Measurements from ENCODE around the gene ATP6V0D1.

Gene ATP6V0D1

GRCh38 chr16:67428146-67428731 lies 52.7 kb downstream of the ATP6V0D1 start:
- H3K4me3 ChIP-seq (ENCODE audit: low read depth, low read length): no peak overlapping the region
- TF ChIP-seq CTCF (IDR thresholded peaks at IDR 0.05; ENCODE audit: control insufficient read depth, extremely low read depth, insufficient read depth): peak; percentile 79
- DNase-seq (ENCODE audit: low read depth): no peak

GRCh38 chr16:67426950-67427349 lies 54.0 kb downstream of the ATP6V0D1 start:
- TF ChIP-seq CTCF (IDR thresholded peaks at IDR 0.05; ENCODE audit: control insufficient read depth, extremely low read depth, insufficient read depth): no peak
- H3K4me3 ChIP-seq (ENCODE audit: low read depth, low read length): no peak overlapping the region
- no peak for DNase-seq (ENCODE audit: low read depth)

- TF ChIP-seq CTCF (IDR thresholded peaks at IDR 0.05; ENCODE audit: control insufficient read depth, extremely low read depth, insufficient read depth): no peak
- no peak for DNase-seq (ENCODE audit: low read depth)
- no peak overlapping the region for H3K4me3 ChIP-seq (ENCODE audit: low read depth, low read length)
Measured at GRCh38 chr16:67426022-67426421, 54.9 kb downstream of the ATP6V0D1 start.

GRCh38 chr16:67425580-67425979 lies 55.4 kb downstream of the ATP6V0D1 start:
- H3K4me3 ChIP-seq (ENCODE audit: low read depth, low read length): no peak overlapping the region
- no peak for TF ChIP-seq CTCF (IDR thresholded peaks at IDR 0.05; ENCODE audit: control insufficient read depth, extremely low read depth, insufficient read depth)
- no peak for DNase-seq (ENCODE audit: low read depth)

- no peak overlapping the region for H3K4me3 ChIP-seq (ENCODE audit: low read depth, low read length)
- DNase-seq (ENCODE audit: low read depth): no peak
Measured at GRCh38 chr16:67425061-67425460, 55.9 kb downstream of the ATP6V0D1 start.

GRCh38 chr16:67424261-67424615 lies 56.7 kb downstream of the ATP6V0D1 start:
- TF ChIP-seq CTCF (IDR thresholded peaks at IDR 0.05; ENCODE audit: control insufficient read depth, extremely low read depth, insufficient read depth): no peak
- no peak overlapping the region for H3K4me3 ChIP-seq (ENCODE audit: low read depth, low read length)
- no peak for DNase-seq (ENCODE audit: low read depth)

More at GRCh38 chr16:67425061-67425460, 55.9 kb downstream of the ATP6V0D1 start:
- TF ChIP-seq CTCF (IDR thresholded peaks at IDR 0.05; ENCODE audit: control insufficient read depth, extremely low read depth, insufficient read depth): no peak

GRCh38 chr16:67423611-67424260 lies 57.2 kb downstream of the ATP6V0D1 start:
- TF ChIP-seq CTCF (IDR thresholded peaks at IDR 0.05; ENCODE audit: control insufficient read depth, extremely low read depth, insufficient read depth): no peak
- DNase-seq (ENCODE audit: low read depth): no peak
- no peak overlapping the region for H3K4me3 ChIP-seq (ENCODE audit: low read depth, low read length)

All from LNCaP clone FGC (cell line).